ENCODE data around the gene CLEC7A. TPM values are rescaled to one million over a fixed set of nuclear protein-coding genes. Genes with fewer than 3 reads are reported as not detected.

Gene CLEC7A
- total RNA-seq, 1 experiment from 2014 or later = not detected

- intact Hi-C loops (cut with micrococcal nuclease) = no loop called here
- no TSS peak for BruUV-seq (replicated peaks)
- Mint-ChIP-seq H3K9me3 (ENCODE audit: unreplicated experiment) (no peaks in the 10 kb centered on the region), H3K36me3 (ENCODE audit: insufficient read depth, unreplicated experiment) (no peaks in the 10 kb centered on the region), H3K27me3 (ENCODE audit: insufficient read depth, unreplicated experiment) (no peaks in the 10 kb centered on the region), H3K27ac (ENCODE audit: low read depth, unreplicated experiment) (no peak overlapping the region), H3K4me3 (ENCODE audit: unreplicated experiment) (no peak overlapping the region), H3K4me1 (ENCODE audit: insufficient read depth, unreplicated experiment) (no peaks in the 10 kb centered on the region)
- CTCF ChIA-PET = interaction anchor here (1.1 kb wide), 1 partner anchor 55 kb away, joined by 4 read pairs; no protein-coding TSS in a partner anchor
- POLR2A ChIA-PET = no interaction called here
- DNase-seq (ENCODE audit: unreplicated experiment) = no peak
- no peak for TF ChIP-seq CTCF (IDR thresholded peaks at IDR 0.05; ENCODE audit: unreplicated experiment)
Observed at GRCh38 chr12:10088955-10089900, 40.8 kb downstream of the CLEC7A start.

DNA sequence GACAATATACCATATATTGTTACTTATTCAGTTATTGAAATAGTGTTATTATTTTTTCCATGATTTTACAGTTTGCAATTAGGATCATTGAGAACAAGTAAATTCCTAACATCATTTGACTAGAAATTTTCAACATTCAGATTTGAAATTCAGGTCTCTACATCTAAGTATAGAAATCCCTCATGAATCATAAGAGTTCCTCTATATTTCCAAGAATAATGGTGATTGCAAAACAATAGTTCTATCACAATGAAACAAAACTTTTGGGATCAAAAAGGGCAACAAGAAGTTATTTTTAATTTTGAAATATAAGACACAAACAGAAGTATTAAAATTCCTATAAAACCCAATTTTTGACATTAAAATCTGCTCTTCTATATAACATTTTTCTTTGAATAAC, 42.0 kb downstream of the CLEC7A start:
- BruUV-seq (replicated peaks) = no TSS peak
- CTCF ChIA-PET = no interaction called here
- H3K4me1 Mint-ChIP-seq (ENCODE audit: insufficient read depth, unreplicated experiment) = no peaks in the 10 kb centered on the region
- no peaks in the 10 kb centered on the region for H3K27me3 Mint-ChIP-seq (ENCODE audit: insufficient read depth, unreplicated experiment)
- H3K36me3 Mint-ChIP-seq (ENCODE audit: insufficient read depth, unreplicated experiment) = no peaks in the 10 kb centered on the region
- POLR2A ChIA-PET = no interaction called here
- no peak for TF ChIP-seq CTCF (IDR thresholded peaks at IDR 0.05; ENCODE audit: unreplicated experiment)
- H3K27ac Mint-ChIP-seq (ENCODE audit: low read depth, unreplicated experiment) = no peak overlapping the region
- intact Hi-C loops (cut with micrococcal nuclease) = no loop called here
- DNase-seq (ENCODE audit: unreplicated experiment) = no peak
- no peaks in the 10 kb centered on the region for H3K9me3 Mint-ChIP-seq (ENCODE audit: unreplicated experiment)
- no peak overlapping the region for H3K4me3 Mint-ChIP-seq (ENCODE audit: unreplicated experiment)

DNA sequence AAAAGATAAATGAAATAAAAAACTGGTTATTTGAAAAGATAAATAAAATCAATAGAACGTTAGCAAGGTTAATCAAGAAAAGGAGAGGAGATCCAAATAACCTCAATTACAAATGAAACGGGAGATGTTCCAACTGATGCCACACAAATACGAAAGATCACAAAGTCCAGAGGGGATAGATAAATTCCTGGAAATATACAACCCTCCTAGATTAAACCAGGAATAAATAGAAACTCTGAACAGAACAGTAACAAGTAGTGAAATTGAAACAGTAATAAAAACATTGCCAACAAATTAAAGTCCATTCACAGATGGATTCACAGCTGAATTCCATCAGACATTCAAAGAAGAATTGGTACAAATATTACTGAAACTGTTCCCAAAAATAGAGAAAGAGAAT, 43.6 kb downstream of the CLEC7A start:
- no TSS peak for BruUV-seq (replicated peaks)
- POLR2A ChIA-PET = no interaction called here
- intact Hi-C loops (cut with micrococcal nuclease) = no loop called here

GRCh38 chr12:10084733-10085132, 45.3 kb downstream of the CLEC7A start:
- intact Hi-C loops (cut with micrococcal nuclease) = no loop called here
- no peaks in the 10 kb centered on the region for H3K36me3 Mint-ChIP-seq (ENCODE audit: insufficient read depth, unreplicated experiment)
- ChIA-PET POLR2A (no interaction called here), CTCF (interaction anchor here (0.6 to 0.7 kb wide), 2 partner anchors 14 to 33 kb away, joined by 3 read pairs; no protein-coding TSS in a partner anchor)
- no peak overlapping the region for H3K4me3 Mint-ChIP-seq (ENCODE audit: unreplicated experiment)
- TF ChIP-seq CTCF (IDR thresholded peaks at IDR 0.05; ENCODE audit: unreplicated experiment) = no peak
- no peak for DNase-seq (ENCODE audit: unreplicated experiment)
- peaks cover 6% of the 10 kb centered on the region for H3K4me1 Mint-ChIP-seq (ENCODE audit: insufficient read depth, unreplicated experiment)
- no TSS peak for BruUV-seq (replicated peaks)
- H3K9me3 Mint-ChIP-seq (ENCODE audit: unreplicated experiment) = no peaks in the 10 kb centered on the region
- no peaks in the 10 kb centered on the region for H3K27me3 Mint-ChIP-seq (ENCODE audit: insufficient read depth, unreplicated experiment)
- no peak overlapping the region for H3K27ac Mint-ChIP-seq (ENCODE audit: low read depth, unreplicated experiment)

More for the DNA sequence above, 43.6 kb downstream of the CLEC7A start:
- no peak for DNase-seq (ENCODE audit: unreplicated experiment)
- Mint-ChIP-seq H3K27ac (ENCODE audit: low read depth, unreplicated experiment) (no peak overlapping the region), H3K4me1 (ENCODE audit: insufficient read depth, unreplicated experiment) (peaks cover 6% of the 10 kb centered on the region), H3K9me3 (ENCODE audit: unreplicated experiment) (no peaks in the 10 kb centered on the region), H3K27me3 (ENCODE audit: insufficient read depth, unreplicated experiment) (no peaks in the 10 kb centered on the region), H3K36me3 (ENCODE audit: insufficient read depth, unreplicated experiment) (no peaks in the 10 kb centered on the region), H3K4me3 (ENCODE audit: unreplicated experiment) (no peak overlapping the region)
- no peak for TF ChIP-seq CTCF (IDR thresholded peaks at IDR 0.05; ENCODE audit: unreplicated experiment)
- CTCF ChIA-PET = no interaction called here

Measured in MCF 10A (cell line).